ENCODE measurements around the gene TMEM139. TPM values are rescaled to one million over a fixed set of nuclear protein-coding genes. Genes with fewer than 3 reads are reported as not detected.

Gene TMEM139
- total RNA-seq, 1 donor from 2014 or later = 0.47 TPM

- intact Hi-C loops (cut with micrococcal nuclease) = no loop called here
- CTCF ChIA-PET = no interaction called here
- ATAC-seq (ENCODE audit: low read depth) = no peak
- Mint-ChIP-seq H3K9me3 (no peaks in the 10 kb centered on the region), H3K27ac (no peak overlapping the region), H3K4me1 (peaks cover 17% of the 10 kb centered on the region), H3K36me3 (ENCODE audit: low read depth) (no peaks in the 10 kb centered on the region), H3K4me3 (no peak overlapping the region), H3K27me3 (no peaks in the 10 kb centered on the region)
- POLR2A ChIA-PET = no interaction called here
- DNase-seq = no peak
- TF ChIP-seq CTCF (IDR thresholded peaks at IDR 0.05) = no peak
Measured at GRCh38 chr7:143320620-143321019, 35.9 kb downstream of the TMEM139 start.

GRCh38 chr7:143321242-143321641 lies 36.5 kb downstream of the TMEM139 start:
- Mint-ChIP-seq H3K9me3 (no peaks in the 10 kb centered on the region), H3K4me3 (no peak overlapping the region), H3K36me3 (ENCODE audit: low read depth) (no peaks in the 10 kb centered on the region), H3K4me1 (peaks cover 23% of the 10 kb centered on the region), H3K27ac (no peak overlapping the region), H3K27me3 (no peaks in the 10 kb centered on the region)
- DNase-seq (no peak), ATAC-seq (ENCODE audit: low read depth) (no peak)
- intact Hi-C loops (cut with micrococcal nuclease) = no loop called here
- ChIA-PET POLR2A (no interaction called here), CTCF (no interaction called here)
- no peak for TF ChIP-seq CTCF (IDR thresholded peaks at IDR 0.05)

GRCh38 chr7:143321734-143322133 lies 37.0 kb downstream of the TMEM139 start:
- Mint-ChIP-seq H3K27ac (no peak overlapping the region), H3K36me3 (ENCODE audit: low read depth) (no peaks in the 10 kb centered on the region), H3K27me3 (no peaks in the 10 kb centered on the region), H3K9me3 (no peaks in the 10 kb centered on the region), H3K4me3 (no peak overlapping the region), H3K4me1 (peaks cover 27% of the 10 kb centered on the region)
- DNase-seq (no peak), ATAC-seq (ENCODE audit: low read depth) (no peak)
- ChIA-PET POLR2A (no interaction called here), CTCF (no interaction called here)
- TF ChIP-seq CTCF (IDR thresholded peaks at IDR 0.05) = no peak
- intact Hi-C loops (cut with micrococcal nuclease) = no loop called here

GRCh38 chr7:143322760-143323633 lies 38.2 kb downstream of the TMEM139 start:
- Mint-ChIP-seq H3K4me1 (peaks cover 36% of the 10 kb centered on the region), H3K36me3 (ENCODE audit: low read depth) (no peaks in the 10 kb centered on the region), H3K27me3 (no peaks in the 10 kb centered on the region), H3K9me3 (no peaks in the 10 kb centered on the region), H3K4me3 (no peak overlapping the region), H3K27ac (no peak overlapping the region)
- no peak for ATAC-seq (ENCODE audit: low read depth)
- TF ChIP-seq CTCF (IDR thresholded peaks at IDR 0.05) = no peak
- intact Hi-C loops (cut with micrococcal nuclease) = no loop called here
- ChIA-PET CTCF (no interaction called here), POLR2A (no interaction called here)
- DNase-seq = no peak

GRCh38 chr7:143323653-143324052 lies 38.9 kb downstream of the TMEM139 start:
- ATAC-seq (ENCODE audit: low read depth) = no peak
- H3K36me3 Mint-ChIP-seq (ENCODE audit: low read depth) = no peaks in the 10 kb centered on the region
- no peaks in the 10 kb centered on the region for H3K27me3 Mint-ChIP-seq
- POLR2A ChIA-PET = no interaction called here
- H3K27ac Mint-ChIP-seq = no peak overlapping the region
- no peak for DNase-seq
- H3K4me3 Mint-ChIP-seq = no peak overlapping the region
- no peaks in the 10 kb centered on the region for H3K9me3 Mint-ChIP-seq
- TF ChIP-seq CTCF (IDR thresholded peaks at IDR 0.05) = no peak
- CTCF ChIA-PET = no interaction called here
- intact Hi-C loops (cut with micrococcal nuclease) = no loop called here
- H3K4me1 Mint-ChIP-seq = peaks cover 42% of the 10 kb centered on the region

Data from activated B cell treated with CpG ODN at 0.5 μM for 24 hours (primary cell).